GM12875 (cell line): ENCODE results near the gene MRC2.
"Not testable (repeated sequence)": the region's sequence is repeated elsewhere in the genome, so short reads cannot be mapped to it uniquely, and the experiment has no call there.

Experiments
- H3K4me3 ChIP-seq: one replicate; pipeline ENCODE4 v1.5.1; 2011; ENCODE audit warnings: low read depth, low read length, control low read depth
- CTCF ChIP-seq: IDR thresholded peaks from 2 replicates; pipeline ENCODE4 v1.5.1; 2011; ENCODE audit warnings: low read depth, mild to moderate bottlenecking, control low read depth, inconsistent platforms, low read length, moderate library complexity, borderline replicate concordance; ENCODE audit not compliant: insufficient read depth

The MRC2 gene

GRCh38 chr17:62627219-62627903 lies at the start of gene MRC2:
Gene MRC2, plus strand, starts transcription at chr17:62627670. Its CDS starts 133 bp downstream, at chr17:62627803.
- peak within 1 kb of the TSS; percentile 58 for H3K4me3 ChIP-seq
- TF ChIP-seq CTCF: no peak

- H3K4me3 ChIP-seq: no peak overlapping the region
- TF ChIP-seq CTCF: no peak
Observed at GRCh38 chr17:62578757-62579487, 48.5 kb upstream of the MRC2 start.

- no peak overlapping the region for H3K4me3 ChIP-seq
- TF ChIP-seq CTCF: no peak
Observed at GRCh38 chr17:62580947-62581346, 46.5 kb upstream of the MRC2 start.

GRCh38 chr17:62581764-62582163 lies 45.7 kb upstream of the MRC2 start:
- TF ChIP-seq CTCF: no peak
- H3K4me3 ChIP-seq: no peak overlapping the region

- TF ChIP-seq CTCF: no peak
- no peak overlapping the region for H3K4me3 ChIP-seq
Observed at GRCh38 chr17:62587554-62587953, 39.9 kb upstream of the MRC2 start.

GRCh38 chr17:62588109-62588508 lies 39.4 kb upstream of the MRC2 start:
- TF ChIP-seq CTCF: no peak
- no peak overlapping the region for H3K4me3 ChIP-seq

GRCh38 chr17:62591333-62591732 lies 36.1 kb upstream of the MRC2 start:
- no peak overlapping the region for H3K4me3 ChIP-seq
- TF ChIP-seq CTCF: no peak

- H3K4me3 ChIP-seq: not testable (repeated sequence)
Observed at GRCh38 chr17:62591822-62592221, 35.6 kb upstream of the MRC2 start.
